Panc1 (cell line): Measurements from ENCODE around the gene IHH. TPM values are rescaled to one million over a fixed set of nuclear protein-coding genes. Genes with fewer than 3 reads are reported as not detected.

Experiments
- ATAC-seq: fragments of 200-7000 bp; cut with Tn5 transposase; 2 replicates; pipeline ENCODE4 v1.9.1; 2020; ENCODE audit warnings: mild to moderate bottlenecking, moderate library complexity
- BruUV-seq: library from RNA; stranded (reverse); fragments of 400-500 nt; replicated peaks from 2 replicates; lab custom pipeline; 2021; lab: Mats Ljungman, UMichigan
- CTCF ChIA-PET: fragments of 300-600 bp; sonication (Branson Sonifier 250); formaldehyde crosslinking; loops from one replicate; lab custom pipeline; 2022; ENCODE audit warnings: antibody characterized with exemption; lab: Charles Lee
- POLR2A ChIA-PET: fragments of 300-600 bp; sonication (Branson Sonifier 250); formaldehyde crosslinking; loops from one replicate; lab custom pipeline; 2022; ENCODE audit warnings: antibody characterized with exemption; lab: Charles Lee
- DNase-seq: peaks from one replicate; pipeline ENCODE4 v3.0.0-alpha.2; 2010; ENCODE audit warnings: low read depth, low spot score
- H3K27ac ChIP-seq: 2 replicates; pipeline ENCODE4 v1.5.1; 2011; ENCODE audit warnings: mild to moderate bottlenecking, low read length, inconsistent platforms
- H3K27me3 ChIP-seq: fragments of 200-500 bp; sonication (Bioruptor generic); 2 replicates; pipeline ENCODE4 v1.6.0; 2014; ENCODE audit warnings: low read length, inconsistent platforms; ENCODE audit not compliant: control insufficient read depth, insufficient read depth
- H3K36me3 ChIP-seq: fragments of 200-500 bp; sonication (Bioruptor generic); 2 replicates; pipeline ENCODE4 v1.5.1; 2014; ENCODE audit warnings: inconsistent platforms, mild to moderate bottlenecking, low read length, moderate library complexity; ENCODE audit not compliant: control insufficient read depth, insufficient read depth
- H3K4me1 ChIP-seq: 2 replicates; pipeline ENCODE4 v1.5.1; 2011; ENCODE audit warnings: inconsistent platforms, mild to moderate bottlenecking, low read length, moderate library complexity; ENCODE audit not compliant: control insufficient read depth, insufficient read depth
- H3K4me3 ChIP-seq, 2 experiments: 2 replicates each; pipeline ENCODE4 v1.5.1; 2011 to 2012; ENCODE audit warnings: low read depth in 2 of 2, low read length in 2 of 2, mild to moderate bottlenecking in 2 of 2, inconsistent platforms in 1 of 2, moderate library complexity in 1 of 2
- H3K9me3 ChIP-seq: fragments of 200-500 bp; sonication (Bioruptor generic); 2 replicates; pipeline ENCODE4 v1.5.1; 2014; ENCODE audit warnings: low read depth, mild to moderate bottlenecking, inconsistent platforms, low read length, moderate library complexity; ENCODE audit not compliant: control insufficient read depth, insufficient read depth
- CTCF ChIP-seq: fragments of 450-650 bp; IDR thresholded peaks from 2 replicates; pipeline ENCODE4 v1.5.1; 2017; ENCODE audit warnings: mild to moderate bottlenecking
- POLR2AphosphoS5 ChIP-seq: IDR thresholded peaks from 2 replicates; pipeline ENCODE4 v1.6.1; 2012; ENCODE audit warnings: mild to moderate bottlenecking, low read depth, low read length, moderate library complexity
- REST ChIP-seq, 2 experiments: IDR thresholded peaks; 2 replicates each; pipeline ENCODE4 v1.6.1; 2011 to 2012; ENCODE audit warnings: low read depth in 2 of 2, control low read depth in 1 of 2, low read length in 1 of 2, mild to moderate bottlenecking in 1 of 2, moderate library complexity in 1 of 2; ENCODE audit not compliant: insufficient read depth in 1 of 2
- SIN3A ChIP-seq: IDR thresholded peaks from 2 replicates; pipeline ENCODE4 v1.6.1; 2012; ENCODE audit warnings: low read depth, mild to moderate bottlenecking, low read length, moderate library complexity, borderline replicate concordance; ENCODE audit not compliant: insufficient read depth
- TCF7L2 ChIP-seq: IDR thresholded peaks from 2 replicates; pipeline ENCODE4 v1.6.1; 2011; ENCODE audit warnings: mild to moderate bottlenecking, low read depth, low read length, inconsistent platforms
- in situ Hi-C: cut with HindIII; loops from 2 replicates; pipeline ENCODE4 v1.10.0; 2016; ENCODE audit warnings: low sequenced_read_pairs, low pct_unique_long_range_greater_than_20kb
- intact Hi-C: fragments of 100-400 bp; cut with micrococcal nuclease; formaldehyde crosslinking; loops from one replicate; pipeline ENCODE4 v1.10.0; 2022; ENCODE audit not compliant: unreplicated experiment
- total RNA-seq: library from RNA; stranded (reverse); gene quantifications from one replicate; pipeline ENCODE4 v1.2.1, GENCODE V29; 2021; ENCODE audit not compliant: unreplicated experiment

The IHH gene
- total RNA-seq, 1 experiment from 2014 or later: 0.23 TPM

GRCh38 chr2:219030177-219030940, 30.4 kb downstream of the IHH start:
- BruUV-seq: no TSS peak
- ChIA-PET POLR2A (no interaction called here), CTCF (interaction anchor here (0.5 to 1.5 kb wide), 25 partner anchors 9 to 181 kb away, joined by 3 to 21 read pairs (median 4); partner anchors contain the start of genes CFAP65 and IHH)
- Histone ChIP-seq H3K4me3 (no peak overlapping the region), H3K9me3 (no peaks in the 10 kb centered on the region), H3K27me3 (peaks cover 2% of the 10 kb centered on the region; the same call in 1 of the 2 replicates), H3K36me3 (no peaks in the 10 kb centered on the region), H3K27ac (no peak overlapping the region), H3K4me1 (no peaks in the 10 kb centered on the region)
- intact Hi-C loops (loop anchor here (2.0 kb wide), 1 partner anchor 32 kb away; no protein-coding TSS in a partner anchor), in situ Hi-C loops (no loop called here)
- DNase-seq: no peak
- ATAC-seq: no peak
- TF ChIP-seq SIN3A: no peak
- TF ChIP-seq CTCF: no peak
- TF ChIP-seq REST (IDR thresholded peaks at IDR 0.05; ENCODE audit: insufficient read depth in 1 of 2, low read depth in 2 of 2, low read length in 1 of 2): no peak
- no peak for TF ChIP-seq TCF7L2
- no peak for TF ChIP-seq POLR2AphosphoS5

GRCh38 chr2:219029829-219030165, 30.9 kb downstream of the IHH start:
- 0 out of 2 replicates have a peak, but pooled peaks cover 2% of the 10 kb centered on the region for H3K27me3 ChIP-seq
- DNase-seq (peak; percentile 50), ATAC-seq (peak; percentile 95)
- no peak overlapping the region for H3K4me3 ChIP-seq
- no TSS peak for BruUV-seq
- H3K36me3 ChIP-seq: no peaks in the 10 kb centered on the region
- ChIA-PET POLR2A (no interaction called here), CTCF (interaction anchor here (0.5 to 1.5 kb wide), 26 partner anchors 9 to 279 kb away, joined by 3 to 21 read pairs (median 4); partner anchors contain the start of genes CFAP65 and IHH)
- TF ChIP-seq CTCF (peak; percentile 98), POLR2AphosphoS5 (no peak), REST (IDR thresholded peaks at IDR 0.05; ENCODE audit: insufficient read depth in 1 of 2, low read depth in 2 of 2, low read length in 1 of 2) (peak in 1 of 2 experiments; percentile 58; a peak in 1 of 4 replicates), SIN3A (no peak)
- intact Hi-C loops: loop anchor here (2.0 to 10.0 kb wide), 2 partner anchors 31 to 125 kb away; no protein-coding TSS in a partner anchor
- H3K4me1 ChIP-seq: no peaks in the 10 kb centered on the region
- in situ Hi-C loops: no loop called here
- no peak overlapping the region for H3K27ac ChIP-seq
- no peaks in the 10 kb centered on the region for H3K9me3 ChIP-seq
